GF-D8 (cell line): ENCODE measurements around the gene CEP104.
"Not testable (repeated sequence)": the region's sequence is repeated elsewhere in the genome, so short reads cannot be mapped to it uniquely, and the experiment has no call there.

Experiments
- DNase-seq: peaks from one replicate; lab custom pipeline; 2025; lab: John Stamatoyannopoulos, UW

Gene CEP104

GRCh38 chr1:3825356-3825755 is 31.7 kb downstream of the CEP104 start:
- no peak for DNase-seq

GRCh38 chr1:3824650-3825049 is 32.4 kb downstream of the CEP104 start:
- DNase-seq, result no peak

- no peak for DNase-seq
These were observed 34.6 kb downstream of the CEP104 start for GRCh38 chr1:3822421-3822820.

- no peak for DNase-seq
These were observed 35.1 kb downstream of the CEP104 start for GRCh38 chr1:3821908-3822307.

- DNase-seq, result no peak
These were observed 35.6 kb downstream of the CEP104 start for GRCh38 chr1:3821447-3821846.

GRCh38 chr1:3821004-3821403 is 36.0 kb downstream of the CEP104 start:
- DNase-seq, result no peak

- no peak for DNase-seq
These were observed 36.7 kb downstream of the CEP104 start for GRCh38 chr1:3820316-3820715.

GRCh38 chr1:3819771-3820200 is 37.2 kb downstream of the CEP104 start:
- no peak for DNase-seq

GRCh38 chr1:3817821-3818597 is 39.0 kb downstream of the CEP104 start:
- no peak for DNase-seq

- DNase-seq, result no peak
These were observed 39.8 kb downstream of the CEP104 start for GRCh38 chr1:3817138-3817740.

- DNase-seq, result no peak
These were observed 40.5 kb downstream of the CEP104 start for GRCh38 chr1:3816331-3817137.

- DNase-seq, result no peak
These were observed 42.0 kb downstream of the CEP104 start for GRCh38 chr1:3814771-3815561.

- DNase-seq, result no peak
These were observed 42.9 kb downstream of the CEP104 start for GRCh38 chr1:3814065-3814464.

- no peak for DNase-seq
These were observed 45.5 kb downstream of the CEP104 start for GRCh38 chr1:3811595-3811911.

- not testable (repeated sequence) for DNase-seq
These were observed 46.8 kb downstream of the CEP104 start for GRCh38 chr1:3810149-3810761.

GRCh38 chr1:3809680-3810079 is 47.3 kb downstream of the CEP104 start:
- DNase-seq, result no peak

- DNase-seq, result no peak
These were observed 49.2 kb downstream of the CEP104 start for GRCh38 chr1:3807769-3808168.

- DNase-seq, result no peak
These were observed 52.0 kb downstream of the CEP104 start for GRCh38 chr1:3805038-3805437.

GRCh38 chr1:3804627-3804944 is 52.4 kb downstream of the CEP104 start:
- not testable (repeated sequence) for DNase-seq

- DNase-seq, result no peak
These were observed 52.9 kb downstream of the CEP104 start for GRCh38 chr1:3803905-3804626.

GRCh38 chr1:3800795-3801194 is 56.2 kb downstream of the CEP104 start:
- DNase-seq, result not testable (repeated sequence)
